Stimulated activated CD4-positive, alpha-beta T cell treated with anti-CD3 and anti-CD28 coated beads, TNF-alpha, amount 100 ng/mL, for 4 hours (primary cell): ENCODE data around the gene PPP2R2B.

ENCODE experiments used
- DNase-seq, 3 experiments: peaks; one replicate each; pipeline ENCODE4 v3.0.0-alpha.2; 2020; ENCODE audit warnings: low read depth in 3 of 3

Gene PPP2R2B

GRCh38 chr5:146548781-146549449, 329.6 kb downstream of the PPP2R2B start:
- DNase-seq = no peak

GRCh38 chr5:146544232-146544631, 334.3 kb downstream of the PPP2R2B start:
- DNase-seq = no peak

- peak; percentile 35 to 38 (median 38) for DNase-seq
Measured at GRCh38 chr5:146541958-146542849, 336.4 kb downstream of the PPP2R2B start.

GRCh38 chr5:146540414-146540813, 338.1 kb downstream of the PPP2R2B start:
- no peak for DNase-seq

- DNase-seq = no peak
Measured at GRCh38 chr5:146539973-146540372, 338.6 kb downstream of the PPP2R2B start.

DNA sequence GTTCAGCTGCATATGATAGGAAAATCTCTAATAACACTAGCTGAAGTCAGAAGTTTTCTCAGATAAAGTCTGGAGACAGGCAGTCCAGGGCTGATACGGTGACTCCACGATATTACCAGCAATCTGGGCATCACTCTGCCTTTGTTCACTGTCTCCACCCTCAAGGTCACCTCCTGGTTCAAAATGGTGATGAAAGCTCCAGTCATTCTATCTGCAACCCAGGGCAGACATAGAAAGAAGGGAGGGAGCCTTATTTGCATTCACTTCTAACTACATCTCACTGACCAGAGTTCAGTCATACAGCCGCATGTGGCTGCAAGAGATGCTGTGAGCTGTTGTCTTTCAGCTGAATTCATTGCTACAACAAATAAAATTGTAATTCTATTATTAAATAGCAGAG, 340.1 kb downstream of the PPP2R2B start:
- DNase-seq = no peak

GRCh38 chr5:146533882-146534281, 344.7 kb downstream of the PPP2R2B start:
- DNase-seq = no peak

- DNase-seq = peak; percentile 41 to 54 (median 46)
Measured at GRCh38 chr5:146533260-146533857, 345.2 kb downstream of the PPP2R2B start.
